H9 (cell line): ENCODE measurements around the gene HCAR3. TPM values are rescaled to one million over a fixed set of nuclear protein-coding genes. Genes with fewer than 3 reads are reported as not detected.
"Not testable (repeated sequence)": the region's sequence is repeated elsewhere in the genome, so short reads cannot be mapped to it uniquely, and the experiment has no call there.

ENCODE experiments used
- DNase-seq: peaks from one replicate; pipeline ENCODE4 v3.0.0-alpha.2; 2017
- H2AFZ ChIP-seq: one replicate; pipeline ENCODE4 v1.6.1; 2013; ENCODE audit warnings: mild to moderate bottlenecking, low read length, control low read depth, moderate library complexity
- H2AK5ac ChIP-seq: 2 replicates; pipeline ENCODE4 v1.6.1; 2013; ENCODE audit warnings: low read length, control low read depth, mixed read lengths; ENCODE audit not compliant: insufficient read length
- H2BK120ac ChIP-seq: one replicate; pipeline ENCODE4 v1.6.1; 2013; ENCODE audit warnings: low read depth, mild to moderate bottlenecking, low read length, control low read depth, inconsistent platforms; ENCODE audit not compliant: poor library complexity, severe bottlenecking
- H2BK12ac ChIP-seq: 2 replicates; pipeline ENCODE4 v1.6.1; 2013; ENCODE audit warnings: low read length, control low read depth, mixed read lengths, low read depth; ENCODE audit not compliant: insufficient read length
- H2BK15ac ChIP-seq: 2 replicates; pipeline ENCODE4 v1.6.1; 2013; ENCODE audit warnings: low read depth, low read length, control low read depth
- H2BK20ac ChIP-seq: one replicate; pipeline ENCODE4 v1.6.1; 2013; ENCODE audit warnings: low read depth, mild to moderate bottlenecking, low read length, control low read depth, inconsistent platforms; ENCODE audit not compliant: poor library complexity, severe bottlenecking
- H2BK5ac ChIP-seq: 2 replicates; pipeline ENCODE4 v1.6.1; 2013; ENCODE audit warnings: low read length, control low read depth, mixed read lengths; ENCODE audit not compliant: insufficient read length
- H3K14ac ChIP-seq: 2 replicates; pipeline ENCODE4 v1.6.1; 2013; ENCODE audit warnings: low read length, control low read depth; ENCODE audit not compliant: insufficient read depth
- H3K18ac ChIP-seq: 2 replicates; pipeline ENCODE4 v1.6.1; 2013; ENCODE audit warnings: low read depth, mild to moderate bottlenecking, mixed read lengths, low read length, control low read depth; ENCODE audit not compliant: insufficient read length
- H3K23ac ChIP-seq: 2 replicates; pipeline ENCODE4 v1.6.1; 2013; ENCODE audit warnings: low read length, control low read depth, mixed read lengths, low read depth; ENCODE audit not compliant: insufficient read length
- H3K23me2 ChIP-seq: 2 replicates; pipeline ENCODE4 v1.6.1; 2013; ENCODE audit warnings: low read depth, mild to moderate bottlenecking, mixed read lengths, low read length, control low read depth; ENCODE audit not compliant: insufficient read length, poor library complexity, severe bottlenecking
- H3K27ac ChIP-seq: 2 replicates; pipeline ENCODE4 v1.5.1; 2013; ENCODE audit warnings: low read length, control low read depth, mixed read lengths, low read depth; ENCODE audit not compliant: insufficient read length
- H3K27me3 ChIP-seq: 2 replicates; pipeline ENCODE4 v1.6.1; 2013; ENCODE audit warnings: low read length, control low read depth, inconsistent platforms; ENCODE audit not compliant: insufficient read depth
- H3K4ac ChIP-seq: 2 replicates; pipeline ENCODE4 v1.6.1; 2013; ENCODE audit warnings: low read depth, mild to moderate bottlenecking, control low read depth, inconsistent platforms, low read length, moderate library complexity
- H3K4me1 ChIP-seq: 2 replicates; pipeline ENCODE4 v1.6.1; 2013; ENCODE audit warnings: low read length, control low read depth, inconsistent platforms; ENCODE audit not compliant: insufficient read depth
- H3K4me2 ChIP-seq: 2 replicates; pipeline ENCODE4 v1.6.1; 2013; ENCODE audit warnings: low read length, control low read depth, mixed read lengths; ENCODE audit not compliant: insufficient read length, insufficient read depth
- H3K56ac ChIP-seq: 2 replicates; pipeline ENCODE4 v1.6.1; 2013; ENCODE audit warnings: low read depth, mild to moderate bottlenecking, mixed read lengths, low read length, control low read depth; ENCODE audit not compliant: insufficient read length
- H3K79me1 ChIP-seq: 2 replicates; pipeline ENCODE4 v1.6.1; 2013; ENCODE audit warnings: low read depth, mild to moderate bottlenecking, moderate library complexity, low read length, control low read depth, inconsistent platforms; ENCODE audit not compliant: insufficient read depth, poor library complexity, severe bottlenecking
- H3K79me2 ChIP-seq: 2 replicates; pipeline ENCODE4 v1.6.1; 2013; ENCODE audit warnings: low read length, control low read depth, inconsistent platforms; ENCODE audit not compliant: insufficient read depth
- H3K9ac ChIP-seq: 2 replicates; pipeline ENCODE4 v1.6.1; 2013; ENCODE audit warnings: low read length, control low read depth, mixed read lengths; ENCODE audit not compliant: insufficient read length; ENCODE audit errors: extremely low read depth
- H3K9me3 ChIP-seq: one replicate; pipeline ENCODE4 v1.6.1; 2013; ENCODE audit warnings: low read depth, low read length, inconsistent platforms; ENCODE audit not compliant: control insufficient read depth
- H3T11ph ChIP-seq: one replicate; pipeline ENCODE4 v1.6.1; 2013; ENCODE audit warnings: mild to moderate bottlenecking, low read length, control low read depth, inconsistent platforms
- H4K20me1 ChIP-seq: one replicate; pipeline ENCODE4 v1.6.1; 2013; ENCODE audit not compliant: control insufficient read depth, insufficient read length, insufficient read depth
- H4K5ac ChIP-seq: 2 replicates; pipeline ENCODE4 v1.6.1; 2013; ENCODE audit warnings: low read depth, mild to moderate bottlenecking, mixed read lengths, low read length, control low read depth; ENCODE audit not compliant: insufficient read length
- H4K8ac ChIP-seq: replicated peaks from 2 replicates; pipeline ENCODE4 v1.6.1; 2013; ENCODE audit warnings: low read length, control low read depth, mixed read lengths, low read depth; ENCODE audit not compliant: insufficient read length
- H4K91ac ChIP-seq: 2 replicates; pipeline ENCODE4 v1.6.1; 2013; ENCODE audit warnings: low read depth, mild to moderate bottlenecking, moderate library complexity, mixed read lengths, low read length, control low read depth; ENCODE audit not compliant: insufficient read length
- H3K27ac Mint-ChIP-seq, 3 experiments: 2 replicates in 2 of 3; 3 replicates in 1 of 3; pipeline ENCODE4 v1.8.0; 2020 to 2021; ENCODE audit warnings: mixed read lengths in 3 of 3, mild to moderate bottlenecking in 1 of 3, moderate library complexity in 1 of 3
- H3K27me3 Mint-ChIP-seq: 2 replicates; pipeline ENCODE4 v1.8.0; 2021; ENCODE audit warnings: low read depth, mild to moderate bottlenecking, moderate library complexity, mixed read lengths
- H3K36me3 Mint-ChIP-seq, 3 experiments: 2 replicates in 2 of 3; 3 replicates in 1 of 3; pipeline ENCODE4 v1.8.0; 2020 to 2021; ENCODE audit warnings: low read depth in 3 of 3, mixed read lengths in 3 of 3; ENCODE audit not compliant: insufficient read depth in 1 of 3
- H3K4me1 Mint-ChIP-seq, 2 experiments: 2 replicates each; pipeline ENCODE4 v1.8.0; 2020; ENCODE audit warnings: mixed read lengths in 2 of 2
- H3K4me3 Mint-ChIP-seq, 2 experiments: 2 replicates in 1 of 2; 3 replicates in 1 of 2; pipeline ENCODE4 v1.8.0; 2020 to 2021; ENCODE audit warnings: mild to moderate bottlenecking in 2 of 2, mixed read lengths in 2 of 2, moderate library complexity in 1 of 2
- H3K9me3 Mint-ChIP-seq, 2 experiments: 2 replicates in 1 of 2; 3 replicates in 1 of 2; pipeline ENCODE4 v1.8.0; 2020; ENCODE audit warnings: mild to moderate bottlenecking in 2 of 2, mixed read lengths in 2 of 2, moderate library complexity in 1 of 2
- WGBS: extraction: QIAGEN DNeasy Blood & Tissue Kit; methylation state at CpG from one replicate; pipeline ENCODE4 v1.1.7; 2013; ENCODE audit warnings: missing lambda C conversion rate, low lambda C conversion rate, mixed read lengths; ENCODE audit not compliant: insufficient read length; ENCODE audit errors: extremely low coverage; 5-methylcytosine and 5-hydroxymethylcytosine counted together
- total RNA-seq: library from RNA; stranded (reverse); gene quantifications from 2 replicates; pipeline ENCODE4 v1.2.1, GENCODE V29; 2021

The HCAR3 gene
- total RNA-seq, 1 experiment from 2014 or later: not detected

- H3K14ac ChIP-seq, H3K9me3 Mint-ChIP-seq, H2BK5ac ChIP-seq, H3K27me3 Mint-ChIP-seq, H3K36me3 Mint-ChIP-seq, H3K9ac ChIP-seq, DNase-seq, H3K27me3 ChIP-seq, H2BK20ac ChIP-seq, H3K79me2 ChIP-seq, H3K9me3 ChIP-seq, H3K4me1 ChIP-seq, H2BK120ac ChIP-seq, H4K91ac ChIP-seq, H3K4ac ChIP-seq, H3K23ac ChIP-seq, H3K79me1 ChIP-seq, H3K27ac Mint-ChIP-seq, H2AK5ac ChIP-seq, H2AFZ ChIP-seq, H3K23me2 ChIP-seq, H3K56ac ChIP-seq, H4K5ac ChIP-seq, H2BK15ac ChIP-seq, H4K20me1 ChIP-seq, H2BK12ac ChIP-seq, H4K8ac ChIP-seq, H3K4me2 ChIP-seq, H3K27ac ChIP-seq, H3T11ph ChIP-seq, H3K4me3 Mint-ChIP-seq, H3K18ac ChIP-seq: not testable (repeated sequence)
- no CpG with 5 or more reads among the region's 32 CpGs for WGBS
- H3K4me1 Mint-ChIP-seq: peaks cover 7 to 12% of the 10 kb centered on the region in 2 experiments
These were observed 39.8 kb downstream of the HCAR3 start for GRCh38 chr12:122676781-122677180.

DNA sequence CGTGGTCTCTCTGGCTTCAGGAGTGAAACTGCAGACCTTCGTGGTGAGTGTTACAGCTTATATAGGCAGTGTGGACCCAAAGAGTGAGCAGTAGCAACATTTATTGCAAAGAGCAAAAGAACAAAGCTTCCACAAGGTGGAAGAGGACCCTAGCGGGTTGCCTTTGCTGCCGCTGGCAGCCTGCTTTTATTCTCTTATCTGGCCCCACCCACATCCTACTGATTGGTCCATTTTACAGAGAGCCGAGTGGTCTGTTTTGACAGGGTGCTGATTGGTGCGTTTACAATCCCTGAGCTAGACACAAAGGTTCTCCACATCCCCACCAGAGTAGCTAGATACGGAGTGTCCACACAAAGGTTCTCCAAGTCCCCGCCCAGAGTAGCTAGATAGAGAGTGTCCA, 40.6 kb downstream of the HCAR3 start:
- H3K4me3 Mint-ChIP-seq, H3K27ac Mint-ChIP-seq, H3K4me2 ChIP-seq, H2BK20ac ChIP-seq, H2BK120ac ChIP-seq, H3K27me3 Mint-ChIP-seq, H2BK15ac ChIP-seq, H3K79me2 ChIP-seq, H4K8ac ChIP-seq, H3K9me3 ChIP-seq, H3K4me1 ChIP-seq, H3T11ph ChIP-seq, H3K79me1 ChIP-seq, H3K36me3 Mint-ChIP-seq, H3K27me3 ChIP-seq, H3K9ac ChIP-seq, H4K91ac ChIP-seq, H2BK5ac ChIP-seq, H3K4ac ChIP-seq, H3K27ac ChIP-seq, H4K5ac ChIP-seq, DNase-seq, H3K14ac ChIP-seq, H2BK12ac ChIP-seq, H4K20me1 ChIP-seq, H3K23ac ChIP-seq, H2AK5ac ChIP-seq, H3K23me2 ChIP-seq, H3K9me3 Mint-ChIP-seq, H2AFZ ChIP-seq, H3K18ac ChIP-seq, H3K56ac ChIP-seq: not testable (repeated sequence)
- WGBS: no CpG with 5 or more reads among the region's 8 CpGs
- H3K4me1 Mint-ChIP-seq: peaks cover 7 to 12% of the 10 kb centered on the region in 2 experiments
